CD4-positive, alpha-beta T cell treated with Interleukin-15 for 4 hours (primary cell): Measurements from ENCODE around the gene RGS7.
"Not testable (repeated sequence)": the region's sequence is repeated elsewhere in the genome, so short reads cannot be mapped to it uniquely, and the experiment has no call there.

Experiments used
- DNase-seq: peaks from one replicate; pipeline ENCODE4 v3.0.0-alpha.2; 2020; ENCODE audit warnings: low spot score

Gene RGS7

DNA sequence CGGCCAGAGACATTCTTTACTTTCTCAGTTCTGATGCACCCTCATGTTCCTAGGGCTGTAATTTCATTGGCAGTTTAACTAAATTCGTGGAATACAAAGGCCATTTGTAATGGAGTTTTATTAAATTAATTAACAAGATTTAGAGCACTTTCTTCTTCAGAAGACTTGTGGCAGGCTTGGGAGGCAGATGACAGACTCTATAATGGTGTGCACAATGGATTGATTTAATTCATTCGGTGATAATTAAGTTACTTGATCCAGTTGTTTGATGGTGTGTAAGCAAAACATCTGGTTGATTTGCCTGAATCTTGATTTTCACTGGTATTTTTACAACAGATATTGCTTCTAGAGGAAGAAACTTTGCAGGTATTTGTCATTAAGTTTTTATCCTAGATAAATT lies 383.1 kb downstream of the RGS7 start:
- no peak for DNase-seq

DNA sequence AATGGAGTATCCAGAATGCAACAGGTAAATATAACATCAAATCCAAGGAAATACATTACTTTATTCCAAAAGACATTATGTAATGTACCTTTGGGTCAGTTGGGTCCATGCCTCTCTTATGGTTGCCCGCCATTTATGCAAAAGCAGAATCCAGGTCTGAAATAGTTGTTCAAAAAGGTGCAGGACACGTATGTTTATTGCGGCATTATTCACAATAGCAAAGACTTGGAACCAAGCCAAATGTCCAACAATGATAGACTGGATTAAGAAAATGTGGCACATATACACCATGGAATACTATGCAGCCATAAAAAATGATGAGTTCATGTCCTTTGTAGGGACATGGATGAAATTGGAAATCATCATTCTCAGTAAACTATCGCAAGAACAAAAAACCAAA lies 384.9 kb downstream of the RGS7 start:
- not testable (repeated sequence) for DNase-seq

DNA sequence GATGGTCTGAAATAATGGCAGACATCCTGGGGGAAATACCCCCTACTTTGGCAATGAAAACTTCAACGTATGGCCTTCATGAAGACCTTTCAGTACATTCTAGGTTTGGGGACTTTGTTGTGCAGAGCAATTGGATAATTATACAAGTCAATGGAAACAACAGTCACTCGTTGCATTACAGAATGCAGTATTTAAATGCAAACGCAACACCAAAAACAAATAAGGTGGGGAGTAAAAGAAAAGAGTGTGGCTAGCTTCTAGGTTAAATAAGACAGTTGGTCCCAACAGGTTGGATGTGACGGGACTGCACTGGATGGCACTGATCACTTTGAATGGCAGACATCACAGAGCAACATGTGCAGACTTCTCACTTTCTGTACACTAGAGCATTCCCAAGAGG lies 386.8 kb downstream of the RGS7 start:
- no peak for DNase-seq

DNA sequence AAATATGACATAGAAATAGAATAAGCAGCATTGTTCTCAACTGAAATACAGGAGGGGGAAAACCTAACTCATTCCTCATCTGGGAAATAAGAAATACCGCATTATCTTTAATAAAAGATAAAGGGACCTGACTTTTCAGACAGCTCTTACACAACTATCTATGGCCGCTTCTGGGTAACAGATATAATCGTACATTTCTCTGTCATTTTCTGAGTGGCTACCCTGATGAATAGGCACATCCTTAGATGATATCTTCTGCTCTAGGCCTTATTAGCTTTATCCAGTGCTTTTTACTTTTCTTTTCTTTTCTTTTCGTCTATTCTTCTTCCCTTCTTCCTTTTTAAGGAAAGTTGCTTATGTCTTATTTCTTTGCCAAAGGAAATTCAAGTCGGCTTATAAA lies 388.1 kb downstream of the RGS7 start:
- DNase-seq, result no peak

DNA sequence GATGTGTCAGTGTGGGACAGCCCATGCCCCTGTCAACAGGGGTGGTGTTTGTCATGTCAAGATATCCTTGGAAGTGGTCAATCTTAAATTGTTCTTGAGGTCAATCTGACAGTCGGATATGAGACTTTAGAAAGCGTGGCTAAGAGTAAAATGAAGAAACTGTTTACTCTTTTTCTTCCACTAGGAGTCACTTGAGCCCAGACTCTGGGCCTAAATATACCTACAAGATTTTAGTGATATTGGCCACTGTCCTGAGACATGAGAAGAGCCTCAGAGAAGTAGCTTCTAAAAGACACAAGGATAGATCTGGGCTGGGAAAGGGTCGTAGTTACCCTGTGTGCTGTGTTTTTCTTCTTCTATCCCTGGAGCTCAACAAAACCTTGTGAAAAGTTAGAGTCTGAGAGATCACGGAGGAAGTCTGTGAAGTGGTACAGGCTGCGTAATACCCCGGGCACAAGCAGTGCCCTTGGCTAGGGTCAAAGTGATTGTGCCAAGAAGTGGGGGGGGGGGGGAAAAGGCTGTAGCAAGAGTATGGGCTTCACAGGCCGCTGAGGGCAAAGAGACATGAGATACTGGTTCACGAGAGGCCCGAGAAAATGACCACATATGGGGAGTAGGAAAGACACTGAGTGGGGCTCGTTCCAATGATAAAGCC lies 389.8 kb downstream of the RGS7 start:
- DNase-seq, result no peak

DNA sequence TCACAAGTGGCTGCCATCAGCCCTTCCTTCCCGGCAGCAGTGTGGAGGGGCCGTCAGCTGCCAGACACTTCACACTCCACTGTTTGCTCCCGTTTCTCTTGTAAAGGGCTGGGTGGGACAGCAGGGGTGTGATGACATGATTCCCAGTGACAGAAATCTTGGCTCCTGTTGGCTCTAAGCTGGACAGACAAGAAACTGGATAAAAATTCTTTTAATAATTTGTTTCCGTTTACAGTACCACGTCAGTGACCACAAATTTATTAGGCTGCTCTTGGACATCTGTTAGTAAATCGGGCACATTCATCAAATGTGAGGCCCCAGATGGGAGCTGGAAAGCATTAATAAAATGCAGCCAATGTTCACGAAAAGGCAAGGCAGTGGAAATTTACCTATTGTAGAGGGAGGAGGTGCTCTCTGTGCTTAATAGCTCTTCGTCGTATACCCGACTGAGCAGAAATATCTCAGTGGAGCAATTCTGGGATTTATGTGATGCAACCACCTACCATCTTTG lies 391.4 kb downstream of the RGS7 start:
- DNase-seq, result no peak

DNA sequence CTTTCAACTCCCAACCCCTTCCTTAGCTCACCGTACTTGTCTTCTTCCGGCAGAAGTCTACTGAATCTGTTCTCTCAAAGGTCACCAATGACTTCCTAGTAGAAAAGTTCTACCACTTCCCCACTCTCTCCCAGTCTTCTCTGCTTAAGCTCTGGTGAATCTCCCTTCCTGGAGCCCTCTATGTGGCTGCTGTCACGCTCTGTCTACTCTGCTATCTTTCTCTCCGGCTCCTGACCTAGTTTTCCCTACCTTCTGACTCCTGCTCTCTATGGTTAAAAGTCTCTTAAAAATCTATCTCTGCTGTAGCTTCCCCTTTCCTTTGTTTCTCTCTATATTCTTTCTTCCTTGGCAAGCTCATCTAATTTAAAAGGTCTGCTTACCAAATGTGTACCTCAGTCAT lies 394.9 kb downstream of the RGS7 start:
- DNase-seq, result no peak

DNA sequence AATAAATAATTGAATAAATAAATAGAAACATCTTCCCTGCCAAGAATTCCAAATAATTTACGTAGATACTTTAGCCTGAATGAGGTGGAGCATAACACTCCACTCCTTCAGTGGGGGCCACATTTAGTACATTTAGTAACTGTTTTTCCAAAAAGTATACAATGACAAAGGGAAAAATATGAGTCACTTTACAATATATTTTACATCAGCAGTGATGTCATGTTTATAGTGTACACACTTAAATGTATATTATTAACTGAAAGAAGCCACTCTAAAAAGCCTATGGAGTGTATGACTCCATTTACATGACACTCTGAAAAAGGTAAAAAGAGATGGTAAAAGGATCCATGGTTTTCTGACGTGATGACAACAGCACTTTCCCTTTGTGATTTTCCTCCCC lies 400.6 kb downstream of the RGS7 start:
- DNase-seq, result no peak

DNA sequence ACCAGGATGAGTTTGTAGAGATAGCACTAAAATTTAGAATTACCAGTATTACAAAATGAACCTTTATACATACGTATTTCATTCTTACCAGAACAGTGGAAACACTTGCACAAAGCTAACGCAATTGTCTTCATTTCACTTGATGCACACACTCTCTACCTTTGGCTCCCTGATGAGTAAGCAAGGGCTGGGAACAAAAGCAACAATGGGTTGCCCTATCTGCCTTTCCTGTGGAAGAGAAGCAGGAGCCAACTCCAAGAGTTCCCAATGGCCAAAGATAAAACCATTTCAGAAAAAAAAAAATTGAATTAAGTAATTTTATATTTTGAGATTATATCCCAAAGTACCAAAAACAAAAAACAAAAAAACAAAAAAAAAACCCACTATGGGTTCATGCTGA lies 401.0 kb downstream of the RGS7 start:
- DNase-seq, result no peak

DNA sequence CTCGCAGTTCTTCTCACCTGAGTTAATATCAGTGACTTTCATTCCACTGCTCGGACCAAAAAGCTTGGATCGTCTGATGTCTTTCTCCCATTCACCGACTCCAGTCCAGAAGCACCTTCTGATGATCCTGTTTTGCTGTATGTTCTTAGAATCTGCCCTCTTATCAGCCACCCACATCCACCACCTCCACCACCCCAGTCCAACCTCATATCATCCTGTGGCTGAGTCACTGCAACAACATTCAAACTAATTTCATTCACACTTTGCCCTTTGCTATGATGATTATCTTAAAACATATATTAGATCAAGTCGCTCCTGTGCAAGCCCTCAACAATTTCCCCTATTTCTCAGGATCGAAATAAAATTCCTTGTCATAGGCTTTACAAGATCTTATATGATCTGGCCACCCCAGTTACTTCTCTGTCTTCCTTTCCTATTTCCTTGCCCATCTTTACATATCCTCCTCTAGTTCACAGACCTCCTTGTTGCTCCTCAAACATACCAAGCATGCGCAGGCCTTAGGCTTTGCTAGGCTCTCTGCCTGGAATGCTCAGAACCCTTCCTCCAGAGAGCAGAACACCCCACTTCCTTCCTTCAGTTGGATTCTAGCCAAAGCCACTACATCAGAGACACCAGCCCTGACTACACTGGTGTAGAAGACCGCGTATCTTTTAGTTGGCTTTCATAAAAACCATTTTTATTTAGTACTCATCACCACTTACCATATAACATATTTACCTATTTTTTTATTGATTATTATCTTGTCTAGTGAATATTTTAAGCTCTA lies 409.4 kb downstream of the RGS7 start:
- DNase-seq, result no peak

DNA sequence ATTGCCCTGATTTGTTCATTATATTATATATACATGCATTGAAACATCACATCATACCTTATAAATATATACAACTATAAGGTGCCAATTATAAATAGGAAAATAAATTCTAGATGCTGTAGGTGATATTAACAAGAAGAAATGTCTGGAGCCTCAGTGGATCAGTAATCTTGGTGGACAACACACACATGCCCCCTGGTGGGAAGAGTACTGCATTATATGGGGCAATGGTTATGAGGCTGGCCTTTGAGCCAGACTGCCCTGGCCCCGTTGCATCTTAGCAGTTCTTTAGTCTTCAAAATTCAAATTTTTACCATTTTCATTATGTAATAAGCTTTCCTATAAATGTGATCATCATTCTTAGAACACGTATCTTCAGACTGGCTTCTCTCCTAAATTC lies 410.1 kb downstream of the RGS7 start:
- no peak for DNase-seq

DNA sequence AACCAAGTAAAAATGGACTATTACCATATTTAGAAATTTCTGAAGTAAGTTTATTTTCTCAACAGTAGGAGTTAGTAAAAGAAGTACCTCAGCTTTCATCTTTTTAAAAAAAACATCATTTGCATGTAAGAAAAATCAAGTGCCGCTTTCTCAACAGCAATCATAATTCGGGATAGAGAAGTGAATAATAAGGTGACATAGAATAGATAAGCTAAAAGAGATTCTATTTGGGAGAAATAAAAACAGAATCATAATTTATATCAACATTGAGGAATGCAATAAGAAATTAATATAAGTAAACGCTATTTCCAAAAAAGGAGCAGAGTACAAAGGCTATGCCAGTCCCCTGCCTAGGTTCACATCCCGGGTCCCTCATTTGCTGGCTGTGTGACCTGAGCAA lies 414.1 kb downstream of the RGS7 start:
- no peak for DNase-seq

DNA sequence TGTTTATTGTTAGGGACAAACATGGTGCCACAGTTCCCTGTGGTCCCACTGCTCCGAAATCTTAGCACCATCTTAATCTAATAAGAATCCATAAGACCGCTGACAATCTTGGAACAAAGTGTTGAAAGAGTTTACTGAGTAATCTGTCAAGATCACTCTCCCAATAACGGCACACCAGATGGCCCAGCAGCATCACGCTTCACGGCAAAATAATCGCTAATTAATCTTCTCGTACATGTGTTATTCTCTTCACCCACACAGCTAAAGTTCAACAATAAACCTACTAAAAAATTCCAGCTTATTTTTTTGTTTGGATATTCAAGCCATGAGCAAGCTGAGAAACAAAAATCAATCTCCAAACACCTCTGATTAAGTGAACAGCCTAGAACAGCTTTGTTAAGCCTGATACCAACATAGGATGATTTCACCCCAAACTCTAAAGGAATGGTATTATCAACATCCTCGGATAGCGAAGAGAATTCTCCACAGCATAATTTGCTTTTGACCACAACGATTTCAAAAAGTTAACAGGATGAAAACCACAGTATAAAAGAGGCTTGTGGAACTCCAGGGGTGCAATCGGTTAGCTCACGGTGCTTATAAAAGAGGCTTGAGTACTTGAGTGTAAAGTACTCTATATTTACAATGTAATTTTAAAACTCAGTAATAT lies 415.2 kb downstream of the RGS7 start:
- no peak for DNase-seq

DNA sequence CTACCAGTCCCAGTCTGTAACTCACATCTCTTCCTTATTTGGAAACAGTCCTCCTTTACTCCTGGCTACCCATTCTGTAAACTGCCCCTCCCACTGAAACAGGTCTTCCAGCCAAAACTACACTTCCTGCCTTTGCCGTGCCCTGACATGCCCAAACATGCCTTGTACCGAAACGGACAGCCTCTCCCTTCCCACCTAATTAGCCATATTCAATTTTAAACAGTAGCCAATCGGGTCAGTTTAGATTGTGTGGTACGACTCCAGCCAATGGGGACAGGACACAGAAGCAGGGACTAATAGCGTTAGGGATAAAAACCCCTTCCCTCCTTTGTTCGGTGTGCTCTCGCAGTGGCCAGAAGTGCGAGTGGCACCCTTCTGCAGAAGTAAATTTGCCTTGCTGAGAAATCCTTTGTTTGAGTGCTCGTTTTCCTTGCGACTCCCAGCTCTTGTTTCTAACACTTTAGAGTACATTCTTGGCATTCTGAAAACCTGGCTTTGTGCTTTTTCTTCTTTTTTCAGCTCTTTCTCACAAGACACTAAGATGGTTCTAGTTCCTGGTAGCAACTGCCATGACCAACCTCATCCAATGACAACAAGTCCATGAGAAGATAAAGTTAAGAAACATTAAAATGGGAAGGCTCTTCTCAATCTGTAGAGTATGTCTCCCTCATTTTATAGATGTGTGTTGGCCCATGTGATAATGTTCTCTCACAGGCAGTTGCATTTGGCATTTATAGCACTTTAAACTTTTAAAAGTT lies 419.9 kb downstream of the RGS7 start:
- DNase-seq, result no peak

DNA sequence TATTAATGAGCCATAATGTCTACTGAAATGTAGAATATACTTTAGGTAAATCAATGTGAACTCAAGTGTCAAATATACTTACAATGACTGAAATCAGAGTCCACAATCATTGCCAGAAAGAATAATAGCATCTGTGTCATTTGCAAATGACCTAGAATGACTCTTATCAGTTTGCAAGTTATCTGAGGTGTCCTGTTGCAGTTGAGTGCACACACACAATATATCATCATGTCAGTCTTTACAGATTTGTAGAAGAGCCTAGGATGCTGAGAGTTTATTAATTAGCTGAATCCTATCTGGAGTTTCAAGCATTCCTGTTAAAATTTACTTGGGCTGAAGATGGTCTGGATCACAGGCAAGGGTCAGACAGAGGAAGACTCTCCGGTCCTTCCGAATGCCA lies 421.1 kb downstream of the RGS7 start:
- no peak for DNase-seq

DNA sequence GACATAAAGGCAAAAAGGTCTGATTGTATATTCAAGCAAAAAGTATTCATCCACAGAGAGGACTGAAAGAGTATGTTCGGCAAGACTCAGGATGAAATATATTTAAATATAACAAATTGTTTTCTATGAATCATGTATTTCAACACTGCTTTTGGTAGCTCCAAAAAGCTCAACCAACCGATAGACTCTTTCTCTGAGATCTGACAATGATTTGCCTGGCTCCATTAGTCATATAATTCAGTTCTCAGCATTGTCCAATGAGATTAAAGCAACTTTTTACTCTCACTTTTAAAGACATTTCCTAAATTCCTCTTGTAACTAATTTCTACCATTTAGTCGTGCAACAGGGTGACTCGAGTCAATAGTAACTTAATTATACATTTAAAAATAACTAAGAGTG lies 426.0 kb downstream of the RGS7 start:
- no peak for DNase-seq

DNA sequence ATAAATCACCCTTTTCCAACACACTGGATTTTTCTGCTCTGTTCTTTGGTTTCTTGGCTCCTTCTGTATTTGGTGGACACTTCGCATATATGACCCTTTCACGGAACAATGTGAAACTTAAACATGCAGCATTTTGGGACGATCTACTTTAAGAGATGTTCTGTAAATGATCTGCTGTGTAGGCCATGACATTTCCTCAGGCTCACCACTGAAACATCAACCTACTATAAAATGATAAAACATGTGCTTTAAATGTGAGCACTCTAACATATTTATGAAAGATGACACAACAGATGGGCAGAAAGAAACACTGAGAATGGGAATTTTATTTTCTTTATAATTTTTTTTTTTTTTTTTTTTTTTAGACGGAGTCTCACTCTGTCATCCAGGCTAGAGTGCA lies 428.7 kb downstream of the RGS7 start:
- no peak for DNase-seq

DNA sequence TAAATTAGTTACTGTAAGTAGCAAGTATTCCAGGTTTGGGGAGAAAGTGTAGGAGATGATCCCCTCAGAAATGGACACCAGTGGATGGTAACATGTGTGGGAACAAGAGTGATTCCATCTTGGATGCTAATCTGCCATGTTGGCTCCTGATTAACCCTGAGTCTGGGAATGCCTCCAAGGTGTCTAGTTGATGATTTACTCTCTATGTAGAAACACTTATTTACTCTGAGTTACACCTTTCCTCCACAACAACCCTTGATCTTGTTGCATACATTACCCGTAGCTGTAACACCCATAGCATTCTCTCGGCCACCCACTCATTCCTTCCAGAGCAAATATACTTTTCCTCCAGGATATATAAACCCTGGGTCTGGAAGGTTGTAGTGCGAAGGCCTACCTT lies 429.2 kb downstream of the RGS7 start:
- no peak for DNase-seq

DNA sequence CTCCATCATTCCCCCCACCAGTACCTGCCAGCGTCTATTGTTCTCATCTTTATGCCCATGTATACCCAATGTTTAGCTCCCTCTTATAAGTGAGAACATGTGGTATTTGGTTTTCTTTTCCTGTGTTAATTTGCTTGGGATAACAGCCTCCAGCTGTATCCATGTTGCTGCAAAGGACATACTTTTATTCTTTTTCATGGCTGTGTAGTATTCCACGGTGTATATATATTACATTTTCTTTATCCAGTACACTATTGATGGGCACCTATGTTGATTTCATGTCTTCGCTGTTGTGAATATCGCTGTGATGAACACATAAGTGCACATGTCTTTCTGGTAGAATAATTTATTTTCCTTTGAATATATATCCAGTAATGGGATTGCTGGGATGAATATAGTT lies 431.7 kb downstream of the RGS7 start:
- no peak for DNase-seq

DNA sequence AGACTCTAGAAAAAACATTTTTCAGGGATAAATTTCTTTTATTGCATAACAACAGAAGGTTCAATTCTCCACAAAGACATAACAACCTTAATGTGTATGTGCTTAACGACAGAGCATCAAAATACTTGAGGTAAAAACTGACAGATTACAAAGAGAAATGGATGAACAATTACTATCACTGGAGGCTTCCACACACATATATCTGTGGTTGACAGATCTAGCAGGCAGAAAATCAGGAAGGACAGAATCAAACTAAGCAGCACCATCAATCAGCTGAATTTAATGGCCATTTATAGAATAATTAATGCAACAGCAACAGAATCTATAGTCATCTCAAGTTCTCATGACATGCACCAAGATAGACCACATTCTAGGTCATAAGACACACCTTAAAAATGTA lies 439.0 kb downstream of the RGS7 start:
- DNase-seq, result no peak

DNA sequence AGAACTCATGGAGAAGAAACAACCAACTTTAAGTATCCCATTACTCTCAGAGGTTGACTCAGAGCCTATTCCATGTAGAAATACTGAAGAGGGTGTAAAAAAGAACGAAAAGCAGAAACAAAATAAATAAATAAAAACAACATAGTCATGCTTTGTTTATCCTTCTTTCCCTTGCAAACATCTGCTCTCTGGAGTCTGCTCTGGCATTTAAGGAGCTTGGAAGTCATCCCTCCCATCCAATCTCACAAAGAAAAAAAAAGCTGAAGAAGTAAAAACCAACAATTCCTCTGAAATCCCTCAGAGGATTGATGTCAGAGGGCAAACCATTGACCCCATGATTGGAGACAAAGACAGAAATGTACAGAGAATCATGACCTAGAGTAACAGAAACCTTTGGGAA lies 442.5 kb downstream of the RGS7 start:
- no peak for DNase-seq

DNA sequence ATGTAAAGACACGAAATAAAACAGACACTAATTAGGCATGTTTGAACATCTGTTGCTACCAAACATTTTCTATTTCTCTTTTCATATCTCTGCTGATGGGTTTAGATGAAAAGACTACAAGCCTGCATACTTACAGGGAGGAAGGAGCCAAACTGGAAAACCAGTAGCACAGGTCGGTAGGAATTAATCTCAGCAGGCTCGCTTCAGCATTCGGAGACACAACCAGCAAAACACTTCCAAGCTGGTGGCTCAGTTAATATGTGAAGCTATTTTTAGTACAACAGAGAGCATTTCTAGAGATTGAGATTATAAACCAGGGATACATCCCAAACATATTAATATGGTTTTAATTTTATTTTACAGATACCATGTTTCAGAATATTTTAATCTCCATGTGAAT lies 444.2 kb downstream of the RGS7 start:
- no peak for DNase-seq
